GM18861 (cell line): ENCODE results near the gene ZBTB12.

Source experiments
- ATAC-seq: cut with Tn5 transposase; IDR thresholded peaks from one replicate; pipeline ENCODE4 v1.9.1; 2021; ENCODE audit not compliant: unreplicated experiment

Gene ZBTB12

GRCh38 chr6:31897612-31898382, 4.1 kb downstream of the ZBTB12 start, which contains the start of gene EHMT2:
TSS of gene EHMT2 (minus strand) at chr6:31897698. CDS start at chr6:31897677, 21 bp downstream.
- peak; percentile 37 for ATAC-seq

- ATAC-seq = no peak
These were observed 4.9 kb downstream of the ZBTB12 start for GRCh38 chr6:31896856-31897611.

- no peak for ATAC-seq
These were observed 5.4 kb downstream of the ZBTB12 start for GRCh38 chr6:31896493-31896855.

GRCh38 chr6:31892821-31893220, 9.1 kb downstream of the ZBTB12 start:
- ATAC-seq = no peak

GRCh38 chr6:31889331-31889972, 12.4 kb downstream of the ZBTB12 start:
- ATAC-seq = no peak

- no peak for ATAC-seq
These were observed 13.3 kb downstream of the ZBTB12 start for GRCh38 chr6:31888276-31889258.

- ATAC-seq = no peak
These were observed 14.5 kb downstream of the ZBTB12 start for GRCh38 chr6:31887173-31888007.

GRCh38 chr6:31886541-31886991, 15.3 kb downstream of the ZBTB12 start:
- ATAC-seq = no peak

- no peak for ATAC-seq
These were observed 17.3 kb downstream of the ZBTB12 start for GRCh38 chr6:31884528-31885035.

- no peak for ATAC-seq
These were observed 18.2 kb downstream of the ZBTB12 start for GRCh38 chr6:31883676-31884075.

- no peak for ATAC-seq
These were observed 19.5 kb downstream of the ZBTB12 start for GRCh38 chr6:31882344-31882743.

GRCh38 chr6:31881136-31881859, 20.6 kb downstream of the ZBTB12 start:
- ATAC-seq = no peak

- no peak for ATAC-seq
These were observed 21.3 kb downstream of the ZBTB12 start for GRCh38 chr6:31880616-31881015.

- no peak for ATAC-seq
These were observed 22.0 kb downstream of the ZBTB12 start for GRCh38 chr6:31879901-31880300.

GRCh38 chr6:31879143-31879542, 22.7 kb downstream of the ZBTB12 start:
- no peak for ATAC-seq

- no peak for ATAC-seq
These were observed 23.2 kb downstream of the ZBTB12 start, which contains the start of gene SLC44A4 for GRCh38 chr6:31878726-31879125. TSS of gene SLC44A4 (minus strand) at chr6:31878997. CDS start at chr6:31878980, 17 bp downstream.

- ATAC-seq = no peak
These were observed 23.7 kb downstream of the ZBTB12 start for GRCh38 chr6:31878222-31878621.

GRCh38 chr6:31877651-31878161, 24.2 kb downstream of the ZBTB12 start:
- ATAC-seq = no peak
